Vagina (tissue), 2 donors: ENCODE data around the gene ZBTB20. TPM values are rescaled to one million over a fixed set of nuclear protein-coding genes. Genes with fewer than 3 reads are reported as not detected.

Experiments used
- DNase-seq, 2 donors: peaks; one replicate each; pipeline ENCODE4 v3.0.0-alpha.2; 2017; ENCODE audit errors: extremely low spot score in 2 of 2
- H3K27ac ChIP-seq: fragments of 200-600 bp; sonication (generic); one replicate; pipeline ENCODE4 v1.5.1; 2019
- H3K27me3 ChIP-seq: fragments of 200-600 bp; sonication (generic); one replicate; pipeline ENCODE4 v1.5.1; 2019
- H3K36me3 ChIP-seq, 2 donors: fragments of 200-600 bp; sonication (generic); one replicate each; pipeline ENCODE4 v1.5.1; 2017 to 2019
- H3K4me1 ChIP-seq: fragments of 200-600 bp; sonication (generic); one replicate; pipeline ENCODE4 v1.5.1; 2019
- H3K4me3 ChIP-seq, 2 donors: fragments of 200-600 bp; sonication (generic); 1 replicate in 1 of 2; 2 replicates in 1 of 2; pipeline ENCODE4 v1.5.1; 2016 to 2019
- H3K9me3 ChIP-seq: fragments of 200-600 bp; sonication (generic); one replicate; pipeline ENCODE4 v1.5.1; 2019
- POLR2A ChIP-seq, 2 donors: fragments of 450-650 bp; IDR thresholded peaks; one replicate each; pipeline ENCODE4 v1.6.1; 2017; ENCODE audit warnings: antibody characterized with exemption in 2 of 2, mild to moderate bottlenecking in 2 of 2, moderate library complexity in 2 of 2
- POLR2AphosphoS5 ChIP-seq, 2 donors: sonication (generic); formaldehyde crosslinking; IDR thresholded peaks; one replicate each; pipeline ENCODE4 v1.9.0; 2017; ENCODE audit warnings: antibody characterized with exemption in 2 of 2, mild to moderate bottlenecking in 2 of 2, low read depth in 1 of 2; ENCODE audit not compliant: insufficient read depth in 1 of 2
- intact Hi-C: fragments of 100-400 bp; cut with DNase I; formaldehyde crosslinking; loops from one replicate; pipeline ENCODE4 v1.15.1; 2023
- total RNA-seq: library from RNA; depleted of rRNA; stranded (reverse); fragments of >200 nt; gene quantifications from one replicate; pipeline ENCODE4 v1.2.3, GENCODE V29; 2016
- TF ChIP-seq, protein P1 (sequence below), 3 experiments: fragments of 450-650 bp in 2 of 3; fragments of 200-600 bp in 1 of 3; sonication (generic) in 1 of 3; IDR thresholded peaks; one replicate each; pipeline ENCODE4 v1.5.1; 2017 to 2019; ENCODE audit warnings: antibody characterized with exemption in 3 of 3, mild to moderate bottlenecking in 2 of 3, moderate library complexity in 2 of 3

Gene ZBTB20
- total RNA-seq, 1 donor from 2014 or later, result 64.8 TPM

DNA sequence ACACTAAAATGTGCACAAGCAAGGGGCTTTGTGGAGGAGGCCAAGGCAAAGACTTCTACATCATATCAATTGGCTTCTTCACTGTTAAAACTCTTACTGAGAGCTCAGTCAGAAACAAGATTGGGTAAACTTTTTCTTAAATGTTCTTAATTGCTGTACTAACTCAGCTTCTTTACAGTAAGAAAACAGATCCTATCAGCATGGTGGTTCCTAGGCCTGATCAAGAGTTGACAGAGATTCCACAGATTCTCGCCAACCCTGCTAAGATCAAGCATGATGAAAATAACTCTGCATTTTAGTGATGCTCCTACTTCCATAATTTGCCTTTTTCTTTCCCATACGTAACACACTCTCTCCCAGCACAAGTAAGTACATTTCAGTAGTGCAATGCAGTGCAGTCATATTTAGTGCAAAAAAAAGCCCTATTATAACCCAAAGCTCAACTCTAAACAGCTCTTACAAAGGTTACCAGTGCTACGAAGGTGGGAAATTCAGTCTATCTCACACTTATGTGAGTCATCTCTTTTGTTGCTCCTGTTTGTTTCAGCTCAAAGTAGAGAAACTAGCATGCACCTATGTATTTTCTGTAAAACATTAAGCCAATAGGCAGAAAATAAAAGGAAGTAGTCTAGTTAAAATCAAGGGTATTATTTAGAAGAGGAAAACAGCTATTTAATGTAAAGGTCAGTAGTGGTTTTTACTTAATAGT, 823.4 kb downstream of the ZBTB20 start:
- TF ChIP-seq, protein P1, sequence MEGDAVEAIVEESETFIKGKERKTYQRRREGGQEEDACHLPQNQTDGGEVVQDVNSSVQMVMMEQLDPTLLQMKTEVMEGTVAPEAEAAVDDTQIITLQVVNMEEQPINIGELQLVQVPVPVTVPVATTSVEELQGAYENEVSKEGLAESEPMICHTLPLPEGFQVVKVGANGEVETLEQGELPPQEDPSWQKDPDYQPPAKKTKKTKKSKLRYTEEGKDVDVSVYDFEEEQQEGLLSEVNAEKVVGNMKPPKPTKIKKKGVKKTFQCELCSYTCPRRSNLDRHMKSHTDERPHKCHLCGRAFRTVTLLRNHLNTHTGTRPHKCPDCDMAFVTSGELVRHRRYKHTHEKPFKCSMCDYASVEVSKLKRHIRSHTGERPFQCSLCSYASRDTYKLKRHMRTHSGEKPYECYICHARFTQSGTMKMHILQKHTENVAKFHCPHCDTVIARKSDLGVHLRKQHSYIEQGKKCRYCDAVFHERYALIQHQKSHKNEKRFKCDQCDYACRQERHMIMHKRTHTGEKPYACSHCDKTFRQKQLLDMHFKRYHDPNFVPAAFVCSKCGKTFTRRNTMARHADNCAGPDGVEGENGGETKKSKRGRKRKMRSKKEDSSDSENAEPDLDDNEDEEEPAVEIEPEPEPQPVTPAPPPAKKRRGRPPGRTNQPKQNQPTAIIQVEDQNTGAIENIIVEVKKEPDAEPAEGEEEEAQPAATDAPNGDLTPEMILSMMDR (IDR thresholded peaks at IDR 0.05), result no peak
- TF ChIP-seq POLR2A (IDR thresholded peaks at IDR 0.05), result no peak
- TF ChIP-seq POLR2AphosphoS5 (IDR thresholded peaks at IDR 0.05; ENCODE audit: insufficient read depth in 1 of 2, low read depth in 1 of 2), result no peak
- Histone ChIP-seq H3K4me1 (no peaks in the 10 kb centered on the region), H3K4me3 (no peak overlapping the region), H3K9me3 (no peaks in the 10 kb centered on the region), H3K27ac (no peak overlapping the region), H3K27me3 (no peaks in the 10 kb centered on the region), H3K36me3 (no peaks in the 10 kb centered on the region)
- intact Hi-C loops, result no loop called here
- DNase-seq, result no peak

DNA sequence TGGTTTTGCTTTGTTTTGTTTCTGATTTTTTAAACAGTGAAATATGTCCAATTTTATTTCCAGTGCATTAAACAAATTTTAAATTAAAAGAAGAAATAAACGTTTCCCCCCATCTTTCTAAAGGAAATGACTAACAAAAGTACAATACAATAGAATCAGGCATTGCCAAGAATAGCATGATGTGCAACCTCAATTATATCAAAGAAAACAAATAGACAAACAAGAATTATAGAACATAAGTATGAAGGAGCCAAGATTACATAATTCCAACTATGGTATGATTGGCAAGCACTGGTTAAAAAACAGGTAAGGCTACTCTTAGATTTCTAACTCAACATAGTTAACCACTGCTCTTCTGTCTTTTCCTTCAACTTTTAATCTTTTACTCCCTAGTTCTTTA, 826.8 kb downstream of the ZBTB20 start:
- intact Hi-C loops, result no loop called here
- no peak overlapping the region for H3K4me3 ChIP-seq
- no peak overlapping the region for H3K27ac ChIP-seq
- TF ChIP-seq POLR2A (IDR thresholded peaks at IDR 0.05) (no peak), POLR2AphosphoS5 (IDR thresholded peaks at IDR 0.05; ENCODE audit: insufficient read depth in 1 of 2, low read depth in 1 of 2) (no peak)
- H3K27me3 ChIP-seq, result no peaks in the 10 kb centered on the region
- no peaks in the 10 kb centered on the region for H3K36me3 ChIP-seq
- no peak for DNase-seq
- no peaks in the 10 kb centered on the region for H3K4me1 ChIP-seq
- H3K9me3 ChIP-seq, result no peaks in the 10 kb centered on the region

DNA sequence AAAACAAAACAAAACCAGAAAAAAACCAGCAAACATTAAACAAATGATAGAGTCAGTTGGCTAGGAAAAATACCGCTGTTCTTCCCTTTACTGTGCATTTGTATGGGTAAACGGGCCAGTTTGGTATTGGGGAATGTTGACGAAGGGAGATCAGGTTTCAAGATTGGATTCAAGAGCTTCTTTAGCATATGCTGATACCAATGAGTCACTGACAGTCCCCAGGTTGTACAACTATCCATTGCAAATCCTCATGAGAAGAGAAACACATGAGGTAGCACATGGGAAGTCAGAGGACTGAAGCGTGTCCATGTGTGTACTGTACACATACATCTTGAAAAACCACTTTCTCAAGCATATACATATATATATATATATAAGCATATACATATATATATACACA, 827.6 kb downstream of the ZBTB20 start:
- Histone ChIP-seq H3K4me3 (no peak overlapping the region), H3K9me3 (no peaks in the 10 kb centered on the region), H3K36me3 (no peaks in the 10 kb centered on the region), H3K27me3 (no peaks in the 10 kb centered on the region), H3K4me1 (no peaks in the 10 kb centered on the region), H3K27ac (no peak overlapping the region)
- intact Hi-C loops, result no loop called here
- TF ChIP-seq, protein P1 (IDR thresholded peaks at IDR 0.05), result no peak
- TF ChIP-seq POLR2A (IDR thresholded peaks at IDR 0.05) (no peak), POLR2AphosphoS5 (IDR thresholded peaks at IDR 0.05; ENCODE audit: insufficient read depth in 1 of 2, low read depth in 1 of 2) (no peak)
- no peak for DNase-seq

DNA sequence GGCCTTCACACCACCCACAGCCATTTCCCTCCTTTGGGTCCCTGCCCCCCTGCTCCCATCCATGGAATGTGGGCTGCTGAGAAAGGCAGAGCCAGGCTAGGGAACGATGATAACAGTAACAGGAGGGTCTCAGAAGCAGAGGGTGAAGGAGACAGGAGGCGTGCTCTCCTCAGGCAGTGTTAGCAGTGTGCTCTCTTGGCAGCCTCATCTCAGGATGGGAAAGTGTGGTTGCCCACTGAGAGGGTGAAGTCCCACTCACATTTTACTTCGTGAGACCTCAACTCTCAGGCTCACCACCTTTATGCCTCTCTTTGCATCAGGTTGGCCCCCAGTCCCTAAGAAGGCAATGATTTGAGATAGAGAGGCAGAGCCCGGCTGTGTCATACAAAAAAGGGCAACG, 828.8 kb downstream of the ZBTB20 start:
- no peak for DNase-seq
- no peaks in the 10 kb centered on the region for H3K4me1 ChIP-seq
- no peak overlapping the region for H3K27ac ChIP-seq
- intact Hi-C loops, result no loop called here
- no peaks in the 10 kb centered on the region for H3K27me3 ChIP-seq
- H3K4me3 ChIP-seq, result no peak overlapping the region
- H3K36me3 ChIP-seq, result no peaks in the 10 kb centered on the region
- H3K9me3 ChIP-seq, result no peaks in the 10 kb centered on the region
- TF ChIP-seq POLR2AphosphoS5 (IDR thresholded peaks at IDR 0.05; ENCODE audit: insufficient read depth in 1 of 2, low read depth in 1 of 2) (no peak), POLR2A (IDR thresholded peaks at IDR 0.05) (no peak)
- TF ChIP-seq, protein P1 (IDR thresholded peaks at IDR 0.05), result no peak

DNA sequence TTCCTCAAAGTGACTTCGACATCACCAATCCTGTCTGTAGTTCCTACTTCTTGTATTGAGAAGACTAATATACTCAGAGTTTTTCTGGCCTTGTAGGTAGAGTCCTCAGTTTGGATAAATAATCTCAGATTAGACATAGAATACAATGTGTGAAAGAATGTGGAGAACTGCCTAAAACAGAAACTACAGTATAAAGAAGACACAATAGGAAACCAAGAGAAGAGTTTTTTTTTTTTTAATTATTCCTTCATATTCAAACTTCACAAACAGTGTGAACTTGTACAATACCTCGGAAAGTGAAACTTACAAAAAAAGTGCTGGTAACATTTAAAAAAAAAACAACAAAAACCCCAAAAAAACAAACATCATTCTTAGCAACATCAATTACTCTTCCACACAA, 832.8 kb downstream of the ZBTB20 start:
- H3K27ac ChIP-seq, result no peak overlapping the region
- H3K27me3 ChIP-seq, result no peaks in the 10 kb centered on the region
- H3K9me3 ChIP-seq, result no peaks in the 10 kb centered on the region
- intact Hi-C loops, result no loop called here
- TF ChIP-seq, protein P1 (IDR thresholded peaks at IDR 0.05), result no peak
- TF ChIP-seq POLR2A (IDR thresholded peaks at IDR 0.05), result no peak
- no peak for TF ChIP-seq POLR2AphosphoS5 (IDR thresholded peaks at IDR 0.05; ENCODE audit: insufficient read depth in 1 of 2, low read depth in 1 of 2)
- DNase-seq, result no peak
- no peaks in the 10 kb centered on the region for H3K4me1 ChIP-seq
- H3K36me3 ChIP-seq, result no peaks in the 10 kb centered on the region
- H3K4me3 ChIP-seq, result no peak overlapping the region
